Panc1 (cell line): Measurements from ENCODE around the gene CASP14.

Experiments used
- POLR2AphosphoS5 ChIP-seq: IDR thresholded peaks from 2 replicates; pipeline ENCODE4 v1.6.1; 2012; ENCODE audit warnings: mild to moderate bottlenecking, low read depth, low read length, moderate library complexity
- SIN3A ChIP-seq: IDR thresholded peaks from 2 replicates; pipeline ENCODE4 v1.6.1; 2012; ENCODE audit warnings: low read depth, mild to moderate bottlenecking, low read length, moderate library complexity, borderline replicate concordance; ENCODE audit not compliant: insufficient read depth

DNA sequence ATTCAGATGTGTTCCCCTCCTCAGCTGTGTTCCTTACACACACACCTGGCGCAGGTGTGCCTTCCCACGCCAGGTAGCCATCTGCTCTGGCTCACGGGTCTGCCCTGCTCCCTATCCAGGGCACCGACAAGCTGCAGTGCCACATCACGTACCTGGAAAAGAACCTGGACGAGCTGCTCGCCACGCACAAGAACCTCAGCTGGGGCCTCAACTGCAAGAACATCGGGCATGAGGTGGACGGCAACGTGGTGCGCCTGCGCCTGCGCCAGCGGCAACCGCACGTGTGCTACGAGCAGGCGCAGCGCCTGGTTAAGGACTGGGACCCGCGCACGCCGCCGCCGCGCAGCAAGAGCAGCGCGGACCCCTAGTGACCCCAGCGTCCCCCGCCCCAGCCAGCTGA is 26.5 kb upstream of the CASP14 start:
- TF ChIP-seq SIN3A (no peak), POLR2AphosphoS5 (no peak)
